D721Med (cell line): ENCODE measurements around the gene COX7A1.

Experiments used
- DNase-seq: peaks from one replicate; pipeline ENCODE4 v3.0.0; 2011; ENCODE audit warnings: low spot score; ENCODE audit not compliant: insufficient read length
- FAIRE-seq: peaks from 2 replicates; lab custom pipeline; 2011; peaks lifted over from hg19 to GRCh38; lab: Jason Lieb, UNC
- CTCF ChIP-seq: IDR thresholded peaks from 2 replicates; pipeline ENCODE4 v1.5.1; 2012; ENCODE audit warnings: mild to moderate bottlenecking, control low read depth; ENCODE audit not compliant: insufficient read depth; ENCODE audit errors: missing control alignments

The COX7A1 gene

GRCh38 chr19:36128392-36128736 lies 23.9 kb downstream of the COX7A1 start:
- TF ChIP-seq CTCF = no peak
- DNase-seq = no peak
- FAIRE-seq = no peak

GRCh38 chr19:36125557-36125956 lies 26.7 kb downstream of the COX7A1 start:
- no peak for FAIRE-seq
- no peak for DNase-seq
- TF ChIP-seq CTCF = no peak

GRCh38 chr19:36121486-36122124 lies 30.6 kb downstream of the COX7A1 start:
- TF ChIP-seq CTCF = no peak
- DNase-seq (no peak), FAIRE-seq (no peak)

GRCh38 chr19:36120984-36121358 lies 31.3 kb downstream of the COX7A1 start:
- FAIRE-seq = no peak

GRCh38 chr19:36120092-36120983 lies 31.9 kb downstream of the COX7A1 start:
- no peak for TF ChIP-seq CTCF
- FAIRE-seq (no peak), DNase-seq (no peak)

More at GRCh38 chr19:36120984-36121358, 31.3 kb downstream of the COX7A1 start:
- no peak for DNase-seq
- TF ChIP-seq CTCF = no peak

GRCh38 chr19:36116344-36116637 lies 36.0 kb downstream of the COX7A1 start:
- DNase-seq (no peak), FAIRE-seq (no peak)
- TF ChIP-seq CTCF = no peak
